GM12873 (cell line): ENCODE measurements around the gene NKAIN2.

ENCODE experiments used
- CTCF ChIP-seq: IDR thresholded peaks from 2 replicates; pipeline ENCODE4 v1.5.1; 2012; ENCODE audit warnings: low read depth, mild to moderate bottlenecking, moderate library complexity, low read length, control low read depth; ENCODE audit not compliant: insufficient read depth; ENCODE audit errors: missing control alignments

The NKAIN2 gene

GRCh38 chr6:124823240-124824111 lies 1019.8 kb downstream of the NKAIN2 start:
- no peak for TF ChIP-seq CTCF

- TF ChIP-seq CTCF, result no peak
Measured at GRCh38 chr6:124825564-124825963, 1021.9 kb downstream of the NKAIN2 start.

- TF ChIP-seq CTCF, result no peak
Measured at GRCh38 chr6:124829822-124830221, 1026.2 kb downstream of the NKAIN2 start.

- no peak for TF ChIP-seq CTCF
Measured at GRCh38 chr6:124830506-124830905, 1026.8 kb downstream of the NKAIN2 start.

GRCh38 chr6:124854338-124854922 lies 1050.8 kb downstream of the NKAIN2 start:
- TF ChIP-seq CTCF, result no peak

- no peak for TF ChIP-seq CTCF
Measured at GRCh38 chr6:124857746-124858145, 1054.1 kb downstream of the NKAIN2 start.

- TF ChIP-seq CTCF, result no peak
Measured at GRCh38 chr6:124858564-124858963, 1054.9 kb downstream of the NKAIN2 start.
